PC-3 (cell line): ENCODE data around the gene CDC6.

ENCODE experiments used
- EZH2 ChIP-seq: fragments of 300-600 bp; sonication (generic); IDR thresholded peaks from one replicate; pipeline ENCODE4 v1.6.1; 2017; ENCODE audit warnings: antibody characterized with exemption, mild to moderate bottlenecking, low read length; ENCODE audit not compliant: unreplicated experiment
- TF ChIP-seq, protein P1 (sequence below): fragments of 300-600 bp; sonication (generic); conservative IDR thresholded peaks from 2 replicates; pipeline ENCODE4 v1.5.1; 2017; ENCODE audit warnings: antibody characterized with exemption, low read depth, mild to moderate bottlenecking, low read length

- TF ChIP-seq EZH2, result no peak
- TF ChIP-seq, protein P1, sequence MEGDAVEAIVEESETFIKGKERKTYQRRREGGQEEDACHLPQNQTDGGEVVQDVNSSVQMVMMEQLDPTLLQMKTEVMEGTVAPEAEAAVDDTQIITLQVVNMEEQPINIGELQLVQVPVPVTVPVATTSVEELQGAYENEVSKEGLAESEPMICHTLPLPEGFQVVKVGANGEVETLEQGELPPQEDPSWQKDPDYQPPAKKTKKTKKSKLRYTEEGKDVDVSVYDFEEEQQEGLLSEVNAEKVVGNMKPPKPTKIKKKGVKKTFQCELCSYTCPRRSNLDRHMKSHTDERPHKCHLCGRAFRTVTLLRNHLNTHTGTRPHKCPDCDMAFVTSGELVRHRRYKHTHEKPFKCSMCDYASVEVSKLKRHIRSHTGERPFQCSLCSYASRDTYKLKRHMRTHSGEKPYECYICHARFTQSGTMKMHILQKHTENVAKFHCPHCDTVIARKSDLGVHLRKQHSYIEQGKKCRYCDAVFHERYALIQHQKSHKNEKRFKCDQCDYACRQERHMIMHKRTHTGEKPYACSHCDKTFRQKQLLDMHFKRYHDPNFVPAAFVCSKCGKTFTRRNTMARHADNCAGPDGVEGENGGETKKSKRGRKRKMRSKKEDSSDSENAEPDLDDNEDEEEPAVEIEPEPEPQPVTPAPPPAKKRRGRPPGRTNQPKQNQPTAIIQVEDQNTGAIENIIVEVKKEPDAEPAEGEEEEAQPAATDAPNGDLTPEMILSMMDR, result no peak; the same call in 1 of the 2 replicates
Measured at GRCh38 chr17:40316571-40317344, 29.1 kb downstream of the CDC6 start.
